ENCODE results near the gene ZNF841.
"Not testable (repeated sequence)": the region's sequence is repeated elsewhere in the genome, so short reads cannot be mapped to it uniquely, and the experiment has no call there.

Gene ZNF841

DNA sequence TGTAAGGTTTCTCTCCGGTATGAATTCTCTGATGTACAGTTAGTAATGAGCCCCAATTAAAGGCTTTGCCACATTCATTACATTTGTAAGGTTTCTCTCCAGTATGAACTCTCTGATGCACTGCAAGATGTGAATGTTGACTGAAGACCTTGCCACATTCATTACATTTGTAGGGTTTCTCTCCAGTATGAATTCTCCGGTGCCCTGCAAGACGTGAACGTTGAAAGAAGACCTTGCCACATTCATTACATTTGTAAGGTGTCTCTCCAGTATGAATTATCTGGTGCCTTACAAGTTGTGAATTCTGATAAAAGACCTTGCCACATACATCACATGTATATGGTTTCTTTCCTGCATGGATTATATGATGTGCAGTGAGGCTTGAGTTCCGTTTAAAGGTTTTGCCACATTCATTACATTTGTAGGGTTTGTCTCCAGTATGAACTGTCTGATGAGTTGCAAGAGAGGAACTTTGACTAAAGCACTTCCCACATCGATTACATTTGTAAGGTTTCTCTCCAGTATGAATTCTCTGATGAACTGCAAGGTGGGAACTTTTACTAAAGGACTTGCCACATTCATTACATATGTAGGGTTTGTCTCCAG lies 29.2 kb downstream of the ZNF841 start:
- DNase-seq (ENCODE audit: low read depth, low spot score): no peak

DNA sequence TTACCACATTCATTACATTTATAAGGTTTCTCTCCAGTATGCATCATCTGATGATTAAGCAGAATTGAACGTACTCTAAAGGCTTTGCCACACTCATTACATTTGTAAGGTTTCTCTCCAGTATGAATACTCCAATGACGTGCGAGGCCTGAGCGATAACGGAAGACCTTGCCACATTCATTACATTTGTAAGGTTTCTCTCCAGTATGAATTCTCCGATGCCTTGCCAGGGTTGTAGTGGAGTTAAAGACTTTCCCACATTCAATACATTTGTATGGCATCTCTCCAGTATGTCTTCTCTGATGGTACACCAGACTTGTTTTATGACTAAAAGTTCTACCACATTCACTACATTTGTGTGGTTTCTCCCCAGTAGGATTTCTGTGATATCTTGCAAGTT lies 30.2 kb downstream of the ZNF841 start:
- DNase-seq (ENCODE audit: low read depth, low spot score): no peak

DNA sequence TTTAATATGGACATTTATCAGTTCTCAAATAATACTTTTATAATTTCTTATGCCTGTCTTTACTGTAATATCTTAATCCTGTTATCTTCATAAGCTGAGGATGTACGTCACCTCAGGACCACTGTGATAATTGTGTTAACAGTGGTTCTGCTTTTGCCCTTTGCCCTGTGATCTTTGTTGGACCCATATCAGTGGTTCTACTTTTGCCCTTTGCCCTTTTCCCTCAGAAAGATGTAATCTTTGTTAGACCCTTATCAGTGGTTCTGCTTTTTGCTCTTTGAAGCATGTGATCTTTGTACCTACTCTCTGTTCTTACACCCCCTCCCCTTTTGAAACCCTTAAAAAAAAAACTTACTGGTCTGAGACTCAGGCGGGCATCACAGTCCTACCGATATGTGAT lies 39.1 kb downstream of the ZNF841 start:
- not testable (repeated sequence) for DNase-seq (ENCODE audit: low read depth, low spot score)

DNA sequence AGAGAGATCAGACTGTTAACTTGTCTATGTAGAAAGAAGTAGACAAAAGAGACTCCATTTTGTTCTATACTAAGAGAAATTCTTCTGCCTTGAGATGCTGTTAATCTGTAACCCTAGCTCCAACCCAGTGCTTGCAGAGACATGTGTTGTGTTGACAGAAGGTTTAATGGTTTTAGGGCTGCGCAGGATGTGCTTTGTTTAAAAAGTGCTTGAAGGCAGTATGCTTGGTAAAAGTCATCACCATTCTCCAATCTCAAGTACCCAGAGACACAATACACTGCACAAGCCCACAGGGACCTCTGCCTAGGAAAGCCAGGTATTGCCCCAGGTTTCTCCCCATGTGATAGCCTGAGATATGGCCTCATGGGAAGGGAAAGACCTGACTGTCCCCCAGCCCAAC lies 43.8 kb downstream of the ZNF841 start:
- not testable (repeated sequence) for DNase-seq (ENCODE audit: low read depth, low spot score)

DNA sequence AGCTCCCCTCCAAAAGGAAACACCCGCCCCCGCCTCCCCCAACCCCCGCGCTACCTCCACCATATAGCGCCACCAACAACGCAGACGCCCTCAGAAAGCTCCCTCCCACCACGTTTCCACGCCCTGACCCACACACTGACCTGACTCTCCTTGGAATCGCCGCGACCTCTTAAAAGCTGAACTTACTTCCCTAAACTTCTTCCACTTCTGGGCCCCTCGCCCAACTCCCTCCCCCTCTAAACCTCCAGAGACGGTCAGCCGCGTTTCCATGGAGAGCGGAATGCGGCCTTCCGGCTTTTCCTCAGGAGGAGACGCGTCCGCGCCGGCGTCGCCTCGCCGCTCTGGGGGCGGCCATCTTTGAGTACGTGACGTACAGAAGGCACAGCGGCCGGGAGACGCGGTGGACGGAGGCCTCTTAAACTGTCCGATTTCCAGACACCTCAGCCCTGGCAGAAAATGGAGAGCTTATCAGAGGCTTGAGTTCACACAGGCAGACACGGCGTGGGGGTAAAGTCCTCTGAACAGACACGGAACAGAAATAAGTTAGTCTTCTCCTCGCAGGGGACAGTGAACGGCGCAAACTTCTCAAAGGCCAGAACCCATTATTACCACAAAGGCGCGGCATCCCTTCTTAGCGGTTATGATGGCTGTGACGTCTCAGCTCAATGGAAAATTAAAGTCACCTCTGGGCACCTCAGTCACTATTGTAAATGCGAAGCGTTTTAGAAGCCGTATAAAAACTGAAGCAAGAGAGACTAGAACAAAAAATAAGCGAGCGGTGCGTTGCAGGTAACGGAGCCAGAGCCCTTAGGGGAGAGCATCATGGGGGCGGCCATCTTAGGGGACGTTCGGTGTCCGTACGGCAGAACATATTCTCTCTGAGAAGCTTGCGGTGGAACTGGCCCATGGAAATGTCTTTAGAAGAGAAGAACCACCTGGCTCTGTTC lies 46.7 kb downstream of the ZNF841 start, which contains the start of gene ZNF432:
Gene ZNF432 (minus strand): TSS at position 284 of the 947 bp plus-strand sequence. CDS start 1,970 bp downstream, outside the sequence.
- peak; percentile 92 for DNase-seq (ENCODE audit: low read depth, low spot score)

DNA sequence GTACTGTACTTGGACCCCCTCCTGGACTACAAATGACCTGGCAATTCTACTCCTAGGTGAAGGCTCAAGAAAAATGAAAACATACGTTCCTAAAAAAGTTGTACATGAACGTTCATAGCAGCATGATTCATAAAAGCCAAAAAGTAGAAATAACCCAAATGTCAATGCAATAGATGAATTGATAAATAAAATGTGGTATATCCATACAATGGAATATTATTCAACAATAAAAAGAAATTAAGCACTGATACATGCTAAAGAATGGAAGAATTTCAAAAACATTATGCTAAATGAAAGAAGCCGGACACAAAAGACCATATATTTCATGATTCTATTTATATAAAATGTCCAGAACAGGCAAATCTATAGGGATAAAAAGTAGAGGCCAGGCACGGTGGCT lies 56.4 kb downstream of the ZNF841 start:
- no peak for DNase-seq (ENCODE audit: low read depth, low spot score)

DNA sequence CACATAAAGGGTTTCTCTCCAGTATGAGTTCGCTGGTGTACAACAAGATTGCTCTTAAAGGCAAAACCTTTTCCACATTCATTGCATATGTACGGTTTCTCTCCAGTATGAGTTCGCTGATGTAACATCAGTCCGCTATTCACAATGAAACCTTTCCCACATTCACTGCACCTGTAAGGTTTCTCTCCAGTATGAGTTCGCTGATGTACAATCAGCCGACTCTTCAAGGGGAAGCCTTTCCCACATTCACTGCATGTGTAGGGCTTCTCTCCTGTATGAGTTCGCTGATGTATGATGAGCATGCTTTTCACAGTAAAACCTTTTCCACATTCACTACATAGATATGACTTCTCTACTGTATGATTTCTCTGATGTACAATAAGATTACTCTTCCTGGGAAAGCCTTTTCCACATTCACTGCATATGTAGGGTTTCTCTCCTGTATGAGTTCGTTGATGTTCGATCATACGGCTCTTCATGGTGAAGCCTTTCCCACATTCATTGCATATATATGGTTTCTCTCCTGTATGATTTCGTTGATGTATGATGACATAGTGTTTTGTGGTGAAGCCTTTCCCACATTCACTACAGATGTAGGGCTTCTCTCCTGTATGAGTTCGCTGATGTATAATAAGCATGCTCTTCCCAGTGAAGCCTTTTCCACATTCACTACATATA lies 61.4 kb downstream of the ZNF841 start:
- no peak for DNase-seq (ENCODE audit: low read depth, low spot score)

DNA sequence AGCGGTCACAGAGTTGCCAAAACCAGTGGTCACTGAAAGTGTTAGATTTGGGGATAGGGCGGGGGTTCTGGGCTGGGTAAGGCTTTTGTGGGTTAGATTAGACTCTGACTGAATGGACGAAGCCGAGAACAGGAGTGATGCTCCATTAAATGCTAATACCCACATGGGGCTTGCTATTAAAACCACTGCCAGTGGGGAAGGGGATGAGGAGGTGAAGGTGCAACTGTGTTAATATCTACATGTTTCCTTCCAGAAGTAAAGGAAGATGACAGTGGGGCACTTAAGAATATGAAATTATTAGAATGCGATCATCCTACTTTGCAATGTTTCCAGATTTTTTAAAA lies 66.8 kb downstream of the ZNF841 start:
- DNase-seq (ENCODE audit: low read depth, low spot score): no peak

DNA sequence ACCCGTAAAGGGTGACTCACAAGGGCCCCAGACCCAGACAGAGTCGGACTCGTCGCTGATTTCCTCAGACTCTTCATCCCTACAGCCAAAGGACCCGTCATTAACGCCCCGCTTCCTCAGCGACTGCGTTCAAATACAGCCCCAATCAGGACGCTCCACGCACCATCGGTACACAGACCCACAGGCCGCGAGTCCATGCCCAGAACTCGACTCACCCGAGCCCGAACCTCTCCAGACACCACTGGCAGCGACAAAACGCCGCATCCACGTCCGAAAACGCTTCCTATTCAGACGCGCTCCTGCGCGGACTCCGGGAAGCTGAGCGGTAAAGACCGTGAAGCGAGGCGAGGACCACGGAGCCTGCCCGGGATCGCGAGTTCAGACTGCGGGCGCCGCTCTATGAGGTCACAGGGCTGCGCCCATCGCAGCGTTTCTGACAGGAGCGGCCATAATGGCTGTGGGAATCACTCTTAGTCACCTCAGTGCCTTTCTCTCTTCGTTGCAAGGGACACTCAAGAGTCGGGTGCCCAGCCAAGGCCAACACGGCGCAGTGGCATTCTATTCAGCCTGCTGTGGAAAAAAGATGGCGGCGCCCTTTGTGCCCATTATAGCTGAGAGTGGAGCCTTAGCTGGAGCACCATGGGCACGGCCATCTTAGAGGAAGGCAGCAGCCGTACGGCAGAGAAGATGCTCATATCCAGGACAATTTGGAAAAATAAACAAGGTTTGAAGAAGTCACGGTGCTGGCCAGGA lies 67.4 kb downstream of the ZNF841 start, which contains the start of gene ZNF614:
Gene ZNF614 (minus strand): TSS at position 353 of the 753 bp plus-strand sequence. CDS start 2,634 bp downstream, outside the sequence.
- peak; percentile 64 for DNase-seq (ENCODE audit: low read depth, low spot score)

DNA sequence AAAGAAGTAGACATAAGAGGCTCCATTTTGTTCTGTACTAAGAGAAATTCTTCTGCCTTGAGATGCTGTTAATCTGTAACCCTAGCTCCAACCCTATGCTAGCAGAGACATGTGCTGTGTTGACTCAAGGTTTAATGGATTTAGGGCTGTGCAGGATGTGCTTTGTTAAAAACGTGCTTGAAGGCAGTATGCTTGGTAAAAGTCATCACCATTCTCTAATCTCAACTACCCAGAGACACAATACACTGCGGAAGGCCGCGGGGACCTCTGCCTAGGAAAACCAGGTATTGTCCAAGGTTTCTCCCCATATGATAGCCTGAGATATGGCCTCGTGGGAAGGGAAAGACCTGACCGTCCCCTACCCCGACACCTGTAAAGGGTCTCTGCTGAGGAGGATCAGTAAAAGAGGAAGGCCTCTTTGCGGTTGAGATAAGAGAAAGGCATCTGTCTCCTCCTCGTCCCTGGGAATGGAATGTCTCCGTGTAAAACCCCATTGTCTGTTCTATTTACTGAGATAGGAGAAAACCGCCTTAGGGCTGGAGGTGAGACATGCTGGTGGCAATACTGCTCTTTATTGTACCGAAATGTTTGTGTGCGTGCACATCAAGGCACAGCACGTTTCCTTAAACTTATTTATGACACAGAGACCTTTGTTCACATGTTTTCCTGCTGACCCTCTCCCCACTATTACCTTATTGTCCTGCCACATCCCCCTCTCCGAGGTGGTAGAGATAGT lies 69.1 kb downstream of the ZNF841 start:
- DNase-seq (ENCODE audit: low read depth, low spot score): not testable (repeated sequence)

DNA sequence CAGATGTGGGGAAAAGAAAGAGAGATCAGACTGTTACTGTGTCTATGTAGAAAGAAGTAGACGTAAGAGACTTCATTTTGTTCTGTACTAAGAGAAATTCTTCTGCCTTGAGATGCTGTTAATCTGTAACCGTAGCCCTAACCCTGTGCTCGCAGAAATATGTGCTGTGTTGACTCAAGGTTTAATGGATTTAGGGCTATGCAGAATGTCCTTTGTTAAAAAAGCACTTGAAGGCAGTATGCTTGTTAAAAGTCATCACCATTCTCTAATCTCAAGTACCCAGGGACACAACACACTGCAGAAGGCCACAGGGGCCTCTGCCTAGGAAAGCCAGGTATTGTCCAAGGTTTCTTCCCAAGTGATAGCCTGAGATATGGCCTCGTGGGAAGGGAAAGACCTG lies 71.1 kb downstream of the ZNF841 start:
- not testable (repeated sequence) for DNase-seq (ENCODE audit: low read depth, low spot score)

DNA sequence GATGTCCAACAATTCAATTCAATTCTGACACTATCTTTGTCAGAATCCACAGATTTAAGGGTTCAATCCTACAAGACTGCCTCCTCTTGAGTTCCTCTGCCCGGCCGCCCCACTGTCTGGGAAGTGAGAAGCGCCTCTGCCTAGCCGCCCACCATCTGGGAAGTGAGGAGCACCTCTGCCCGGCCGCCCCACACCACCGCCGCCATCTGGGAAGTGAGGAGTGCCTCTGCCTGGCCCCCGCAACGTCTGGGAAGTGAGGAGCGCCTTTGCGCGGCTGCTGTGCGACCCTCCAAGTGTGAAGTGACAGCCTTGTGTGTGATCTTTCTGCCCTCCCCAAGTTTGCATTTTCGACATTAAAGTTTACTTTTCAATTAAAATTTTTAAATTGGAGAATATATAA lies 73.4 kb downstream of the ZNF841 start:
- no peak for DNase-seq (ENCODE audit: low read depth, low spot score)

DNA sequence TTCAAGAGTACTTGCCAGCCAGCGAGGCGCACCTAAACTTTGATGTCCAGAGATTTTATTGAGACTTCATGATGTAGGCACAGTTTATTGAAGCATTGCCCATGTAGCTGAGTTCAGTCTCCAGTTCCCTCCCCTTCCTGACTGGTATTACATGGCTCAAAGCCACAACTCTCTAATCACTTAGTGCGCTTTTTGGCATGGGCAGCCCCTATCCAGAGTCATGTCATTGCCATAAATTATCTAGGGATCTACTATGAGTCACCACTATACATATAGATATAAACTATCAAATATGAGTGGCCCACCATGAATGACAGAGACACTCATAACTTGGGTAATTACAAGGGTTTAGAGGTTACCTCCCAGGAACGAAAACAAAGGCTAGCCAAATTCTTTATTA lies 75.1 kb downstream of the ZNF841 start:
- no peak for DNase-seq (ENCODE audit: low read depth, low spot score)
